RWPE2 (cell line): Measurements from ENCODE around the gene OR13C8.
"Not testable (repeated sequence)": the region's sequence is repeated elsewhere in the genome, so short reads cannot be mapped to it uniquely, and the experiment has no call there.

ENCODE experiments used
- ATAC-seq: fragments of 200-7000 bp; cut with Tn5 transposase; 3 replicates; pipeline ENCODE4 v1.9.1; 2021; ENCODE audit warnings: low read depth
- DNase-seq: peaks from one replicate; pipeline ENCODE4 v3.0.0-alpha.2; 2020; ENCODE audit warnings: low spot score
- H3K27ac ChIP-seq: fragments of 450-650 bp; 2 replicates; pipeline ENCODE4 v1.5.1; 2017; ENCODE audit warnings: mild to moderate bottlenecking; ENCODE audit not compliant: poor library complexity, severe bottlenecking
- H3K27me3 ChIP-seq: fragments of 250-450 bp; sonication (Bioruptor Pico); 2 replicates; pipeline ENCODE4 v1.5.1; 2021; ENCODE audit warnings: mild to moderate bottlenecking, moderate library complexity; ENCODE audit not compliant: insufficient read depth, poor library complexity, severe bottlenecking
- H3K36me3 ChIP-seq: fragments of 250-450 bp; sonication (Bioruptor Pico); 2 replicates; pipeline ENCODE4 v1.5.1; 2020; ENCODE audit warnings: low read depth, mild to moderate bottlenecking, moderate library complexity
- H3K4me1 ChIP-seq: fragments of 250-450 bp; sonication (Bioruptor Pico); 2 replicates; pipeline ENCODE4 v1.5.1; 2021; ENCODE audit warnings: mild to moderate bottlenecking, moderate library complexity; ENCODE audit not compliant: insufficient read depth, poor library complexity, severe bottlenecking
- H3K4me3 ChIP-seq: fragments of 250-450 bp; sonication (Bioruptor Pico); 2 replicates; pipeline ENCODE4 v1.5.1; 2021; ENCODE audit warnings: mild to moderate bottlenecking, moderate library complexity; ENCODE audit not compliant: severe bottlenecking
- H3K9me3 ChIP-seq: fragments of 250-450 bp; sonication (Bioruptor Pico); 2 replicates; pipeline ENCODE4 v1.5.1; 2021; ENCODE audit warnings: mild to moderate bottlenecking, moderate library complexity; ENCODE audit not compliant: severe bottlenecking
- CTCF ChIP-seq: fragments of 450-650 bp; IDR thresholded peaks from one replicate; pipeline ENCODE4 v1.5.1; 2017; ENCODE audit warnings: mild to moderate bottlenecking, moderate library complexity; ENCODE audit not compliant: poor library complexity, severe bottlenecking

Gene OR13C8

GRCh38 chr9:104568868-104569267, at the start of gene OR13C8:
Gene OR13C8, plus strand, starts transcription at chr9:104569168. Its CDS starts 0 bp downstream, at chr9:104569168.
- Histone ChIP-seq H3K4me1 (no peaks in the 10 kb centered on the region), H3K27ac (no peak within 1 kb of the TSS), H3K27me3 (no peaks in the 10 kb centered on the region), H3K9me3 (no peaks in the 10 kb centered on the region), H3K36me3 (no peaks in the 10 kb centered on the region), H3K4me3 (no peak within 1 kb of the TSS)
- no peak for TF ChIP-seq CTCF
- DNase-seq (no peak), ATAC-seq (no peak)

GRCh38 chr9:104520241-104520640, 48.7 kb upstream of the OR13C8 start:
- not testable (repeated sequence) for DNase-seq, H3K9me3 ChIP-seq, H3K27me3 ChIP-seq, ATAC-seq, H3K36me3 ChIP-seq, H3K4me3 ChIP-seq, H3K4me1 ChIP-seq, H3K27ac ChIP-seq

- DNase-seq (no peak), ATAC-seq (no peak)
- H3K36me3 ChIP-seq: no peaks in the 10 kb centered on the region
- no peaks in the 10 kb centered on the region for H3K27me3 ChIP-seq
- H3K27ac ChIP-seq: no peak within 1 kb of the TSS
- H3K9me3 ChIP-seq: no peaks in the 10 kb centered on the region
- no peaks in the 10 kb centered on the region for H3K4me1 ChIP-seq
- no peak for TF ChIP-seq CTCF
- no peak within 1 kb of the TSS for H3K4me3 ChIP-seq
Measured at GRCh38 chr9:104527109-104527508, 41.9 kb upstream of the OR13C8 start, which contains the start of gene OR13C4. Gene OR13C4, minus strand, starts transcription at chr9:104527209. Its CDS starts 0 bp downstream, at chr9:104527209.

GRCh38 chr9:104536756-104537155, 32.2 kb upstream of the OR13C8 start, which contains the start of gene OR13C3:
Gene OR13C3, minus strand, starts transcription at chr9:104536856. Its CDS starts 133 bp downstream, at chr9:104536723.
- Histone ChIP-seq H3K27ac (no peak within 1 kb of the TSS), H3K4me3 (no peak within 1 kb of the TSS), H3K9me3 (no peaks in the 10 kb centered on the region), H3K4me1 (no peaks in the 10 kb centered on the region), H3K27me3 (no peaks in the 10 kb centered on the region), H3K36me3 (no peaks in the 10 kb centered on the region)
- no peak for DNase-seq
- TF ChIP-seq CTCF: no peak
- no peak for ATAC-seq

GRCh38 chr9:104539275-104539674, 29.7 kb upstream of the OR13C8 start:
- Histone ChIP-seq H3K36me3 (no peaks in the 10 kb centered on the region), H3K9me3 (no peaks in the 10 kb centered on the region), H3K27ac (no peak overlapping the region), H3K27me3 (no peaks in the 10 kb centered on the region), H3K4me1 (no peaks in the 10 kb centered on the region), H3K4me3 (no peak overlapping the region)
- no peak for TF ChIP-seq CTCF
- no peak for ATAC-seq
- DNase-seq: no peak
